ENCODE measurements around the gene RPS3.

RPS3 gene

DNA sequence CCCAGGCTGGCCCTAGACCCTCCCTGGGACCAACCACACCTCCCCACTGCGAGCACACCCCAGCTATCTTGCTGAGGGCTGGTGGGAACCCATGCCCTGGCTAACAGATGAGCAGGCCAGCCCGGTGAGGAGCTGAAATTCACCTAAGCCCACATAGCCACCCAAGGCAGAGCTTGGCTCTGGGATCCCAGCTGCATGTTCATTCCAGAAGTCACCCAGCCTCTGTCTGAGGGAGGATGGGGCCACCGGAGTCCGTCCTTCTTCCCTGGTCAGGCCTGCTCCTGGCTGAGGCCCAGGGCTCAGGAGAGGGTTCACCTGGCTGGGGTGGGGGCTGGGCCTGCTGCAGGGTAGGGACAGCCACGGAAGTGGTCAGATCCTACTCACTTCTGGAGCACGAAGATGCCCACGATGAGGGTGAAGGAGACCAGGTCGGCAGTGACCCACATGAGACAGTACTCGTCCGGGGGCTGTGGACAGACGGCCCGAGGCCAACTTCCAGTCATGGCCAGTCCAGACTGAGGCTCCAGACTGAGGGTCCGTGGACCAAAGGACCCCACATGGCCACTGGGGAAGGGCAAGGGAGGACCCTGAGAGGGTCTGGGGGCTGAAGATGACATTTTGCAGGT lies 40.3 kb downstream of the RPS3 start:
- H3K27ac ChIP-seq (ENCODE audit: extremely low read depth, low read depth, low read length): no peak overlapping the region
- TF ChIP-seq, protein P1, sequence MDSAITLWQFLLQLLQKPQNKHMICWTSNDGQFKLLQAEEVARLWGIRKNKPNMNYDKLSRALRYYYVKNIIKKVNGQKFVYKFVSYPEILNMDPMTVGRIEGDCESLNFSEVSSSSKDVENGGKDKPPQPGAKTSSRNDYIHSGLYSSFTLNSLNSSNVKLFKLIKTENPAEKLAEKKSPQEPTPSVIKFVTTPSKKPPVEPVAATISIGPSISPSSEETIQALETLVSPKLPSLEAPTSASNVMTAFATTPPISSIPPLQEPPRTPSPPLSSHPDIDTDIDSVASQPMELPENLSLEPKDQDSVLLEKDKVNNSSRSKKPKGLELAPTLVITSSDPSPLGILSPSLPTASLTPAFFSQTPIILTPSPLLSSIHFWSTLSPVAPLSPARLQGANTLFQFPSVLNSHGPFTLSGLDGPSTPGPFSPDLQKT (IDR thresholded peaks at IDR 0.05; ENCODE audit: borderline replicate concordance, low read depth, low read length): no peak
- no peak for TF ChIP-seq ZIC2 (tag by site-specific recombination; IDR thresholded peaks at IDR 0.05)
- TF ChIP-seq, protein P2, sequence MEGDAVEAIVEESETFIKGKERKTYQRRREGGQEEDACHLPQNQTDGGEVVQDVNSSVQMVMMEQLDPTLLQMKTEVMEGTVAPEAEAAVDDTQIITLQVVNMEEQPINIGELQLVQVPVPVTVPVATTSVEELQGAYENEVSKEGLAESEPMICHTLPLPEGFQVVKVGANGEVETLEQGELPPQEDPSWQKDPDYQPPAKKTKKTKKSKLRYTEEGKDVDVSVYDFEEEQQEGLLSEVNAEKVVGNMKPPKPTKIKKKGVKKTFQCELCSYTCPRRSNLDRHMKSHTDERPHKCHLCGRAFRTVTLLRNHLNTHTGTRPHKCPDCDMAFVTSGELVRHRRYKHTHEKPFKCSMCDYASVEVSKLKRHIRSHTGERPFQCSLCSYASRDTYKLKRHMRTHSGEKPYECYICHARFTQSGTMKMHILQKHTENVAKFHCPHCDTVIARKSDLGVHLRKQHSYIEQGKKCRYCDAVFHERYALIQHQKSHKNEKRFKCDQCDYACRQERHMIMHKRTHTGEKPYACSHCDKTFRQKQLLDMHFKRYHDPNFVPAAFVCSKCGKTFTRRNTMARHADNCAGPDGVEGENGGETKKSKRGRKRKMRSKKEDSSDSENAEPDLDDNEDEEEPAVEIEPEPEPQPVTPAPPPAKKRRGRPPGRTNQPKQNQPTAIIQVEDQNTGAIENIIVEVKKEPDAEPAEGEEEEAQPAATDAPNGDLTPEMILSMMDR (tag by site-specific recombination; IDR thresholded peaks at IDR 0.05): no peak
- no peak for TF ChIP-seq ZNF621 (tag by site-specific recombination; IDR thresholded peaks at IDR 0.05)
- TF ChIP-seq HOXA7 (CRISPR knock-in tag; IDR thresholded peaks at IDR 0.05; ENCODE audit: borderline replicate concordance): no peak
- TF ChIP-seq ZEB2 (tag by site-specific recombination; IDR thresholded peaks at IDR 0.05): no peak
- no peak for TF ChIP-seq ZFP69B (tag by site-specific recombination; IDR thresholded peaks at IDR 0.05)
- no peak for TF ChIP-seq GLIS2 (tag by site-specific recombination; IDR thresholded peaks at IDR 0.05)
- no peak for TF ChIP-seq OVOL3 (tag by site-specific recombination; IDR thresholded peaks at IDR 0.05)
- TF ChIP-seq ZNF155 (tag by site-specific recombination; IDR thresholded peaks at IDR 0.05): no peak
- TF ChIP-seq ZNF658 (tag by site-specific recombination; IDR thresholded peaks at IDR 0.05): no peak
- TF ChIP-seq ZNF513 (tag by site-specific recombination; IDR thresholded peaks at IDR 0.05): no peak
- no peak for TF ChIP-seq KLF7 (tag by site-specific recombination; IDR thresholded peaks at IDR 0.05; ENCODE audit: borderline replicate concordance)
- no peak for TF ChIP-seq ZNF280C (tag by site-specific recombination; IDR thresholded peaks at IDR 0.05)
- no peak for TF ChIP-seq ZNF138 (tag by site-specific recombination; IDR thresholded peaks at IDR 0.05; ENCODE audit: borderline replicate concordance)
- no peak for TF ChIP-seq OSR2 (tag by site-specific recombination; IDR thresholded peaks at IDR 0.05)
- TF ChIP-seq KLF1 (tag by site-specific recombination; IDR thresholded peaks at IDR 0.05): no peak
- TF ChIP-seq ZNF521 (tag by site-specific recombination; IDR thresholded peaks at IDR 0.05): no peak
- no peaks in the 10 kb centered on the region for H3K9me3 ChIP-seq (ENCODE audit: control insufficient read depth, insufficient read depth, low read depth, low read length)
- CTCF ChIA-PET: interaction anchor here (0.8 to 7.5 kb wide), 4 partner anchors 12 to 92 kb away, joined by 3 to 264 read pairs (median 3); no protein-coding TSS in a partner anchor
- no peak overlapping the region for H3K4me3 ChIP-seq (ENCODE audit: low read depth, low read length)
- no peaks in the 10 kb centered on the region for H3K4me1 ChIP-seq (ENCODE audit: control insufficient read depth, insufficient read depth, low read length)
- POLR2A ChIA-PET: no interaction called here
- no peaks in the 10 kb centered on the region for H3K36me3 ChIP-seq (ENCODE audit: control insufficient read depth in 2 of 2, insufficient read depth in 1 of 2, low read length in 2 of 2)

All from HEK293 (cell line).